ENCODE measurements around the gene DCAF6. TPM values are rescaled to one million over a fixed set of nuclear protein-coding genes. Genes with fewer than 3 reads are reported as not detected.

DCAF6 gene
- total RNA-seq, 1 experiment from 2014 or later = 41.9 TPM

DNA sequence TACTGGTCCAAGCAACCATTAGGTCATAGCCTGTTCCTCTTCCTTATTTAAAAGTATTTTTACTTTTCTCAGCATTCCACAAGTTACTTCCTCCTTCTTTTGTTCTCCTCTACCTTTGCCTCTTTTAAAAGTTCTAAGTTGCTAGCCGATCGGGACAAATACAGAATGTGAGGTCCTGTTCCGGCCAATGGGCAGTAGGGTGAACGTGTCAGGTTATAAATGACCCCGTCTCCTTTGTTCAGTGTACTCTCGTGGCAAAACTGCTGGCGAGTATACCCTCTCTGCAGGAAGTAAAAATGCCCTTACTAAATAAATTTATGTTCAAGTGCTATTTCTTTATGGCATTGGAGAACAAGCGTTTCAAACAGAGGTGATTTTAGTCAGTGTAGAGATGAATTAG is 25.1 kb upstream of the DCAF6 start:
- H3K9me3 ChIP-seq = peaks cover 3% of the 10 kb centered on the region; the same call in 1 of the 2 replicates
- peaks cover 27% of the 10 kb centered on the region for H3K4me1 ChIP-seq
- H3K36me3 Mint-ChIP-seq (ENCODE audit: insufficient read depth, unreplicated experiment) = peaks cover 32% of the 10 kb centered on the region
- H3K9me3 Mint-ChIP-seq (ENCODE audit: unreplicated experiment) = peaks cover 18% of the 10 kb centered on the region
- peaks cover 22% of the 10 kb centered on the region for H3K4me1 Mint-ChIP-seq (ENCODE audit: low read depth, unreplicated experiment)
- H3K27me3 ChIP-seq (replicated peaks; ENCODE audit: control insufficient read depth, insufficient read depth, low read length) = no peaks in the 10 kb centered on the region
- DNase-seq = no peak
- H3K36me3 ChIP-seq (ENCODE audit: control insufficient read depth, insufficient read depth, low read length) = peaks cover 5% of the 10 kb centered on the region
- no peak overlapping the region for H3K4me3 ChIP-seq (ENCODE audit: low read depth, low read length)
- no peak overlapping the region for H3K4me3 Mint-ChIP-seq (ENCODE audit: unreplicated experiment)
- no TSS peak for BruUV-seq (replicated peaks)
- ChIA-PET POLR2A (no interaction called here), CTCF (no interaction called here)
- TF ChIP-seq, protein P1, sequence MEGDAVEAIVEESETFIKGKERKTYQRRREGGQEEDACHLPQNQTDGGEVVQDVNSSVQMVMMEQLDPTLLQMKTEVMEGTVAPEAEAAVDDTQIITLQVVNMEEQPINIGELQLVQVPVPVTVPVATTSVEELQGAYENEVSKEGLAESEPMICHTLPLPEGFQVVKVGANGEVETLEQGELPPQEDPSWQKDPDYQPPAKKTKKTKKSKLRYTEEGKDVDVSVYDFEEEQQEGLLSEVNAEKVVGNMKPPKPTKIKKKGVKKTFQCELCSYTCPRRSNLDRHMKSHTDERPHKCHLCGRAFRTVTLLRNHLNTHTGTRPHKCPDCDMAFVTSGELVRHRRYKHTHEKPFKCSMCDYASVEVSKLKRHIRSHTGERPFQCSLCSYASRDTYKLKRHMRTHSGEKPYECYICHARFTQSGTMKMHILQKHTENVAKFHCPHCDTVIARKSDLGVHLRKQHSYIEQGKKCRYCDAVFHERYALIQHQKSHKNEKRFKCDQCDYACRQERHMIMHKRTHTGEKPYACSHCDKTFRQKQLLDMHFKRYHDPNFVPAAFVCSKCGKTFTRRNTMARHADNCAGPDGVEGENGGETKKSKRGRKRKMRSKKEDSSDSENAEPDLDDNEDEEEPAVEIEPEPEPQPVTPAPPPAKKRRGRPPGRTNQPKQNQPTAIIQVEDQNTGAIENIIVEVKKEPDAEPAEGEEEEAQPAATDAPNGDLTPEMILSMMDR (IDR thresholded peaks at IDR 0.05; ENCODE audit: insufficient read depth in 1 of 2, low read depth in 1 of 2, low read length in 1 of 2, severe bottlenecking in 1 of 2, unreplicated experiment in 1 of 2) = no peak
- intact Hi-C loops (cut with micrococcal nuclease; ENCODE audit: unreplicated experiment) = no loop called here
- H3K27me3 Mint-ChIP-seq (ENCODE audit: insufficient read depth, unreplicated experiment) = no peaks in the 10 kb centered on the region
- H3K27ac Mint-ChIP-seq (ENCODE audit: unreplicated experiment) = no peak overlapping the region

- DNase-seq = no peak
- no peak overlapping the region for H3K27ac Mint-ChIP-seq (ENCODE audit: unreplicated experiment)
- ChIA-PET POLR2A (no interaction called here), CTCF (no interaction called here)
- no TSS peak for BruUV-seq (replicated peaks)
- H3K4me3 ChIP-seq (ENCODE audit: low read depth, low read length) = no peak overlapping the region
- H3K4me1 Mint-ChIP-seq (ENCODE audit: low read depth, unreplicated experiment) = peaks cover 28% of the 10 kb centered on the region
- H3K9me3 Mint-ChIP-seq (ENCODE audit: unreplicated experiment) = peaks cover 18% of the 10 kb centered on the region
- intact Hi-C loops (cut with micrococcal nuclease; ENCODE audit: unreplicated experiment) = no loop called here
- TF ChIP-seq, protein P1 (IDR thresholded peaks at IDR 0.05; ENCODE audit: insufficient read depth in 1 of 2, low read depth in 1 of 2, low read length in 1 of 2, severe bottlenecking in 1 of 2, unreplicated experiment in 1 of 2) = no peak
- peaks cover 5% of the 10 kb centered on the region for H3K36me3 ChIP-seq (ENCODE audit: control insufficient read depth, insufficient read depth, low read length)
- H3K27me3 ChIP-seq (replicated peaks; ENCODE audit: control insufficient read depth, insufficient read depth, low read length) = no peaks in the 10 kb centered on the region
- peaks cover 3% of the 10 kb centered on the region; the same call in 1 of the 2 replicates for H3K9me3 ChIP-seq
- peaks cover 36% of the 10 kb centered on the region for H3K4me1 ChIP-seq
- no peaks in the 10 kb centered on the region for H3K27me3 Mint-ChIP-seq (ENCODE audit: insufficient read depth, unreplicated experiment)
- H3K4me3 Mint-ChIP-seq (ENCODE audit: unreplicated experiment) = no peak overlapping the region
- peaks cover 40% of the 10 kb centered on the region for H3K36me3 Mint-ChIP-seq (ENCODE audit: insufficient read depth, unreplicated experiment)
Measured at GRCh38 chr1:167912294-167912693, 24.2 kb upstream of the DCAF6 start.

GRCh38 chr1:167913895-167914496 is 22.5 kb upstream of the DCAF6 start, which contains the start of gene ADCY10:
TSS of gene ADCY10 (minus strand) at chr1:167914134. CDS start at chr1:167905140, 8,994 bp downstream.
- Mint-ChIP-seq H3K27ac (ENCODE audit: unreplicated experiment) (no peak within 1 kb of the TSS), H3K9me3 (ENCODE audit: unreplicated experiment) (peaks cover 17% of the 10 kb centered on the region), H3K27me3 (ENCODE audit: insufficient read depth, unreplicated experiment) (no peaks in the 10 kb centered on the region), H3K4me1 (ENCODE audit: low read depth, unreplicated experiment) (peaks cover 28% of the 10 kb centered on the region), H3K36me3 (ENCODE audit: insufficient read depth, unreplicated experiment) (peaks cover 50% of the 10 kb centered on the region), H3K4me3 (ENCODE audit: unreplicated experiment) (no peak within 1 kb of the TSS)
- Histone ChIP-seq H3K9me3 (peaks cover 3% of the 10 kb centered on the region; the same call in 1 of the 2 replicates), H3K36me3 (ENCODE audit: control insufficient read depth, insufficient read depth, low read length) (peaks cover 5% of the 10 kb centered on the region), H3K4me1 (peaks cover 43% of the 10 kb centered on the region), H3K27me3 (replicated peaks; ENCODE audit: control insufficient read depth, insufficient read depth, low read length) (no peaks in the 10 kb centered on the region), H3K4me3 (ENCODE audit: low read depth, low read length) (no peak within 1 kb of the TSS)
- intact Hi-C loops (cut with micrococcal nuclease; ENCODE audit: unreplicated experiment) = no loop called here
- ChIA-PET POLR2A (no interaction called here), CTCF (interaction anchor here (0.6 to 1.9 kb wide), 2 partner anchors 13 to 67 kb away, joined by 3 to 4 read pairs; no protein-coding TSS in a partner anchor)
- BruUV-seq (replicated peaks) = no TSS peak
- TF ChIP-seq, protein P1 (IDR thresholded peaks at IDR 0.05; ENCODE audit: insufficient read depth in 1 of 2, low read depth in 1 of 2, low read length in 1 of 2, severe bottlenecking in 1 of 2, unreplicated experiment in 1 of 2) = no peak
- peak in 1 of 2 experiments; percentile 37 for DNase-seq
